Testis (tissue), 2 donors: ENCODE data around the gene CDH4.

Source experiments
- POLR2A ChIP-seq: fragments of 450-650 bp; IDR thresholded peaks from one replicate; pipeline ENCODE4 v1.6.1; 2017; ENCODE audit warnings: antibody characterized with exemption, mild to moderate bottlenecking, moderate library complexity
- TF ChIP-seq, protein P1 (sequence below), 3 experiments: fragments of 450-650 bp in 2 of 3; fragments of 200-600 bp in 1 of 3; sonication (generic) in 1 of 3; IDR thresholded peaks; one replicate each; pipeline ENCODE4 v1.5.1; 2016 to 2019; ENCODE audit warnings: antibody characterized with exemption in 3 of 3, mild to moderate bottlenecking in 2 of 3, moderate library complexity in 1 of 3

DNA sequence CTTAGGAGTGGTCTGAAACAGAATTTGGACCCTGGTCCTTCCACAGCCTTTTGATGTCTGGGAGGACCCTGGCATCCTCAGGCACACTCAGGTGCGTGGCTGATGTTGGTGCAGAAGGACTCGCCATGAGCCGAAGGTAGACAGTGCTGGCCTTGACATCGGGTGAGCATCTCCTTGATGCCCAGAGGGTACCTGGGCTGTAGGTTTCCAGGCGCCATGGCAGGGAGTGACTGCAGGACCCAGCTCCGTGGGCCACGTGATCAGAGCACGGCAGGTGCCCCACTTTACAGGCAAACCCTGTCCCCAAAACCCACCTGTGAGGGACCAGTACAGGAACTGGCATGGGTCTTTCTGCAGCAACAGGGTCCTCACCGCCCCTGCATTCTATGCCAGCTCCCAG, 319.2 kb downstream of the CDH4 start:
- TF ChIP-seq, protein P1, sequence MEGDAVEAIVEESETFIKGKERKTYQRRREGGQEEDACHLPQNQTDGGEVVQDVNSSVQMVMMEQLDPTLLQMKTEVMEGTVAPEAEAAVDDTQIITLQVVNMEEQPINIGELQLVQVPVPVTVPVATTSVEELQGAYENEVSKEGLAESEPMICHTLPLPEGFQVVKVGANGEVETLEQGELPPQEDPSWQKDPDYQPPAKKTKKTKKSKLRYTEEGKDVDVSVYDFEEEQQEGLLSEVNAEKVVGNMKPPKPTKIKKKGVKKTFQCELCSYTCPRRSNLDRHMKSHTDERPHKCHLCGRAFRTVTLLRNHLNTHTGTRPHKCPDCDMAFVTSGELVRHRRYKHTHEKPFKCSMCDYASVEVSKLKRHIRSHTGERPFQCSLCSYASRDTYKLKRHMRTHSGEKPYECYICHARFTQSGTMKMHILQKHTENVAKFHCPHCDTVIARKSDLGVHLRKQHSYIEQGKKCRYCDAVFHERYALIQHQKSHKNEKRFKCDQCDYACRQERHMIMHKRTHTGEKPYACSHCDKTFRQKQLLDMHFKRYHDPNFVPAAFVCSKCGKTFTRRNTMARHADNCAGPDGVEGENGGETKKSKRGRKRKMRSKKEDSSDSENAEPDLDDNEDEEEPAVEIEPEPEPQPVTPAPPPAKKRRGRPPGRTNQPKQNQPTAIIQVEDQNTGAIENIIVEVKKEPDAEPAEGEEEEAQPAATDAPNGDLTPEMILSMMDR (IDR thresholded peaks at IDR 0.05): no peak
- TF ChIP-seq POLR2A: no peak
